Osteocyte (in vitro differentiated cells): ENCODE data around the gene SIGLEC15. TPM values are rescaled to one million over a fixed set of nuclear protein-coding genes. Genes with fewer than 3 reads are reported as not detected.
A peak's percentile ranks its signal among the peaks of the same experiment; 100 is the strongest.

Source experiments
- DNase-seq: peaks from one replicate; pipeline ENCODE4 v3.0.0; 2021; ENCODE audit warnings: mixed read lengths; ENCODE audit not compliant: unreplicated experiment; ENCODE audit errors: extremely low spot score
- H3K27ac Mint-ChIP-seq: one replicate; pipeline ENCODE4 v1.8.0; 2021; ENCODE audit warnings: mild to moderate bottlenecking, mixed read lengths; ENCODE audit not compliant: unreplicated experiment
- H3K27me3 Mint-ChIP-seq: one replicate; pipeline ENCODE4 v1.8.0; 2021; ENCODE audit warnings: mixed read lengths; ENCODE audit not compliant: unreplicated experiment
- H3K36me3 Mint-ChIP-seq: one replicate; pipeline ENCODE4 v1.8.0; 2021; ENCODE audit warnings: mixed read lengths; ENCODE audit not compliant: unreplicated experiment
- H3K4me1 Mint-ChIP-seq: one replicate; pipeline ENCODE4 v1.8.0; 2021; ENCODE audit warnings: mixed read lengths; ENCODE audit not compliant: unreplicated experiment
- H3K4me3 Mint-ChIP-seq: one replicate; pipeline ENCODE4 v1.8.0; 2021; ENCODE audit warnings: mild to moderate bottlenecking, moderate library complexity, mixed read lengths; ENCODE audit not compliant: unreplicated experiment
- H3K9me3 Mint-ChIP-seq: one replicate; pipeline ENCODE4 v1.8.0; 2021; ENCODE audit warnings: mixed read lengths; ENCODE audit not compliant: unreplicated experiment
- long read RNA-seq: library from polyadenylated mRNA; unstranded; transcript quantifications from one replicate; pipeline ENCODE4 v2.0.0, GENCODE V29; 2021
- total RNA-seq: library from RNA; stranded (reverse); gene quantifications from 2 replicates; pipeline ENCODE4 v1.2.1, GENCODE V29; 2021
- TF ChIP-seq, protein P1 (sequence below): fragments of 200-600 bp; sonication (generic); IDR thresholded peaks from 2 replicates; pipeline ENCODE4 v1.5.0; 2021; ENCODE audit warnings: antibody characterized with exemption, mild to moderate bottlenecking, moderate library complexity

Gene SIGLEC15, protein sequence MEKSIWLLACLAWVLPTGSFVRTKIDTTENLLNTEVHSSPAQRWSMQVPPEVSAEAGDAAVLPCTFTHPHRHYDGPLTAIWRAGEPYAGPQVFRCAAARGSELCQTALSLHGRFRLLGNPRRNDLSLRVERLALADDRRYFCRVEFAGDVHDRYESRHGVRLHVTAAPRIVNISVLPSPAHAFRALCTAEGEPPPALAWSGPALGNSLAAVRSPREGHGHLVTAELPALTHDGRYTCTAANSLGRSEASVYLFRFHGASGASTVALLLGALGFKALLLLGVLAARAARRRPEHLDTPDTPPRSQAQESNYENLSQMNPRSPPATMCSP
- 0.13 and 0.37 TPM in 2 replicates for total RNA-seq
- long read RNA-seq = 0 reads

- Mint-ChIP-seq H3K27me3 (no peaks in the 10 kb centered on the region), H3K27ac (peak within 1 kb of the TSS; percentile 53)
- peak; percentile 76 for DNase-seq
Measured at GRCh38 chr18:45825258-45826044, at the start of gene SIGLEC15. SIGLEC15 (plus strand) TSS chr18:45825675; CDS start chr18:45825729, 54 bp downstream.

DNA sequence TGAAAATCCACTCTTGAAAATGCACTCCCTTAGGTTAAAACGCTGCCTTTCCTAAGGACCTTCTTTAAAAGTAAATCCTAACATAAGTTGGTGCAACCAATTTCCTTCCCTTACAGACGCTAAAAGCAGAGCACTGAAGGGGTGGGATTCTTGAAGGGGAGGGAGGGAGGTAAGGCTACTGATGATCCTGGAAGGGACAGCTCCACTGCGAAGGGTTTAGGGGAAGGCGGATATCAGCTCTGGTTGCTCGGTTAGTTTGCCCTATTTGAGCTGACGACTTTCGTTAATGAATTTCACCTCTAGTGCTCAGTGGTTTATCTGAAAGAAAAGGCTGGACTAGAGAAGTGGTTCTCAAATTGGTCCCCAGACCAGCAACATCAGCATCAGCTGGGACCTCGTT, 49.7 kb upstream of the SIGLEC15 start:
- H3K4me3 Mint-ChIP-seq = peak overlapping the region; percentile 72
- no peaks in the 10 kb centered on the region for H3K9me3 Mint-ChIP-seq
- H3K27me3 Mint-ChIP-seq = no peaks in the 10 kb centered on the region
- peaks cover 22% of the 10 kb centered on the region for H3K4me1 Mint-ChIP-seq
- no peaks in the 10 kb centered on the region for H3K36me3 Mint-ChIP-seq
- no peak overlapping the region for H3K27ac Mint-ChIP-seq
- TF ChIP-seq, protein P1, sequence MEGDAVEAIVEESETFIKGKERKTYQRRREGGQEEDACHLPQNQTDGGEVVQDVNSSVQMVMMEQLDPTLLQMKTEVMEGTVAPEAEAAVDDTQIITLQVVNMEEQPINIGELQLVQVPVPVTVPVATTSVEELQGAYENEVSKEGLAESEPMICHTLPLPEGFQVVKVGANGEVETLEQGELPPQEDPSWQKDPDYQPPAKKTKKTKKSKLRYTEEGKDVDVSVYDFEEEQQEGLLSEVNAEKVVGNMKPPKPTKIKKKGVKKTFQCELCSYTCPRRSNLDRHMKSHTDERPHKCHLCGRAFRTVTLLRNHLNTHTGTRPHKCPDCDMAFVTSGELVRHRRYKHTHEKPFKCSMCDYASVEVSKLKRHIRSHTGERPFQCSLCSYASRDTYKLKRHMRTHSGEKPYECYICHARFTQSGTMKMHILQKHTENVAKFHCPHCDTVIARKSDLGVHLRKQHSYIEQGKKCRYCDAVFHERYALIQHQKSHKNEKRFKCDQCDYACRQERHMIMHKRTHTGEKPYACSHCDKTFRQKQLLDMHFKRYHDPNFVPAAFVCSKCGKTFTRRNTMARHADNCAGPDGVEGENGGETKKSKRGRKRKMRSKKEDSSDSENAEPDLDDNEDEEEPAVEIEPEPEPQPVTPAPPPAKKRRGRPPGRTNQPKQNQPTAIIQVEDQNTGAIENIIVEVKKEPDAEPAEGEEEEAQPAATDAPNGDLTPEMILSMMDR = no peak
- DNase-seq = no peak

More at GRCh38 chr18:45825258-45826044, at the start of gene SIGLEC15:
- no peaks in the 10 kb centered on the region for H3K36me3 Mint-ChIP-seq
- H3K4me3 Mint-ChIP-seq = no peak within 1 kb of the TSS
- peaks cover 23% of the 10 kb centered on the region for H3K4me1 Mint-ChIP-seq
- TF ChIP-seq, protein P1 = no peak
- peaks cover 4% of the 10 kb centered on the region for H3K9me3 Mint-ChIP-seq

- H3K4me1 Mint-ChIP-seq = peaks cover 10% of the 10 kb centered on the region
- H3K4me3 Mint-ChIP-seq = no peak overlapping the region
- TF ChIP-seq, protein P1 = no peak
- H3K27ac Mint-ChIP-seq = no peak overlapping the region
- no peak for DNase-seq
- no peaks in the 10 kb centered on the region for H3K9me3 Mint-ChIP-seq
- H3K27me3 Mint-ChIP-seq = no peaks in the 10 kb centered on the region
- no peaks in the 10 kb centered on the region for H3K36me3 Mint-ChIP-seq
Measured at GRCh38 chr18:45777393-45777792, 48.1 kb upstream of the SIGLEC15 start.

GRCh38 chr18:45780568-45780967, 44.9 kb upstream of the SIGLEC15 start:
- Mint-ChIP-seq H3K27me3 (no peaks in the 10 kb centered on the region), H3K36me3 (no peaks in the 10 kb centered on the region), H3K27ac (no peak overlapping the region), H3K4me3 (no peak overlapping the region), H3K9me3 (no peaks in the 10 kb centered on the region), H3K4me1 (peaks cover 27% of the 10 kb centered on the region)
- TF ChIP-seq, protein P1 = no peak
- no peak for DNase-seq

- H3K4me1 Mint-ChIP-seq = peaks cover 21% of the 10 kb centered on the region
- DNase-seq = no peak
- H3K27ac Mint-ChIP-seq = no peak overlapping the region
- TF ChIP-seq, protein P1 = no peak
- no peaks in the 10 kb centered on the region for H3K9me3 Mint-ChIP-seq
- no peak overlapping the region for H3K4me3 Mint-ChIP-seq
- no peaks in the 10 kb centered on the region for H3K36me3 Mint-ChIP-seq
- H3K27me3 Mint-ChIP-seq = no peaks in the 10 kb centered on the region
Measured at GRCh38 chr18:45782662-45783061, 42.8 kb upstream of the SIGLEC15 start.
